Activated CD4-positive, alpha-beta memory T cell treated with anti-CD3 and anti-CD28 coated beads for 36 hours (primary cell): ENCODE measurements around the gene STX16. TPM values are rescaled to one million over a fixed set of nuclear protein-coding genes. Genes with fewer than 3 reads are reported as not detected.

Source experiments
- CTCF ChIA-PET: fragments of 350-600 bp; sonication (Branson Sonifier 250); formaldehyde crosslinking; loops from one replicate; lab custom pipeline; 2021; ENCODE audit warnings: antibody characterized with exemption, inconsistent platforms; lab: Charles Lee
- POLR2A ChIA-PET: fragments of 350-600 bp; sonication (Branson Sonifier 250); formaldehyde crosslinking; loops from one replicate; lab custom pipeline; 2021; ENCODE audit warnings: antibody characterized with exemption; lab: Charles Lee
- DNase-seq: peaks from one replicate; pipeline ENCODE4 v3.0.0-alpha.2; 2020
- H3K27ac Mint-ChIP-seq: one replicate; pipeline ENCODE4 v1.8.0; 2021; ENCODE audit warnings: mixed read lengths
- H3K27me3 Mint-ChIP-seq: one replicate; pipeline ENCODE4 v1.8.0; 2021; ENCODE audit warnings: mixed read lengths
- H3K36me3 Mint-ChIP-seq: one replicate; pipeline ENCODE4 v1.8.0; 2021; ENCODE audit warnings: mixed read lengths
- H3K4me1 Mint-ChIP-seq: one replicate; pipeline ENCODE4 v1.8.0; 2021; ENCODE audit warnings: low read depth, mixed read lengths
- H3K4me3 Mint-ChIP-seq: one replicate; pipeline ENCODE4 v1.8.0; 2021; ENCODE audit warnings: mild to moderate bottlenecking, mixed read lengths
- H3K9me3 Mint-ChIP-seq: one replicate; pipeline ENCODE4 v1.8.0; 2021; ENCODE audit warnings: mixed read lengths
- intact Hi-C: fragments of 100-400 bp; cut with micrococcal nuclease; formaldehyde crosslinking; loops from one replicate; pipeline ENCODE4 v1.15.1; 2023
- total RNA-seq, 2 experiments: library from RNA; stranded (reverse); gene quantifications; one replicate each; pipeline ENCODE4 v1.2.3, GENCODE V29; 2021

Gene STX16
- total RNA-seq, 2 experiments from 2014 or later = 88.7 to 104 TPM

DNA sequence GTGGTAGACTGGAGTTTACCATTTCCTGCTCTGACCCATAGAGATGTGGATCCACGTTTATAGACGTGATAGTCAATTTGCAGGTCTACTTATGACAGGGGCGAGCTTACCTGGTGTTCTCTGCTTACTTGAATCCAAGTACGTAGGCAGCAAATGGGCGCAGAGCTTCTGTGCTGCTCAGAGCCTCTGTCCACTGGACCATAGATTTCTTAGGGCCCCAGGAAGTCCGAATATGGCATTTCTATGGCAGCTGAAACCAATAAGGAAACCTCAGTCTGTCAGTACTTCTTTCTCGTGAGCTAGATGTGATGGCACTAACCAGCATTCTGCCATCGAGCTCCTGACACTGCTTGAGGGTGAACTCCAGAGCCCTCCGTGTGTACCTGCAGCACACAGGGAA lies 22.0 kb downstream of the STX16 start:
- H3K4me3 Mint-ChIP-seq = no peak overlapping the region
- H3K9me3 Mint-ChIP-seq = no peaks in the 10 kb centered on the region
- intact Hi-C loops = no loop called here
- no peak for DNase-seq
- H3K27me3 Mint-ChIP-seq = no peaks in the 10 kb centered on the region
- no peak overlapping the region for H3K27ac Mint-ChIP-seq
- CTCF ChIA-PET = interaction anchor here (0.8 kb wide), 1 partner anchor 22 kb away, joined by 3 read pairs; the partner anchor contains the start of gene STX16
- no peaks in the 10 kb centered on the region for H3K4me1 Mint-ChIP-seq
- H3K36me3 Mint-ChIP-seq = peaks cover 46% of the 10 kb centered on the region
- POLR2A ChIA-PET = no interaction called here

GRCh38 chr20:58675146-58675584 lies 24.1 kb downstream of the STX16 start:
- POLR2A ChIA-PET = no interaction called here
- Mint-ChIP-seq H3K27ac (no peak overlapping the region), H3K9me3 (no peaks in the 10 kb centered on the region), H3K27me3 (no peaks in the 10 kb centered on the region), H3K36me3 (peaks cover 48% of the 10 kb centered on the region), H3K4me1 (no peaks in the 10 kb centered on the region), H3K4me3 (no peak overlapping the region)
- CTCF ChIA-PET = no interaction called here
- DNase-seq = no peak
- intact Hi-C loops = no loop called here

DNA sequence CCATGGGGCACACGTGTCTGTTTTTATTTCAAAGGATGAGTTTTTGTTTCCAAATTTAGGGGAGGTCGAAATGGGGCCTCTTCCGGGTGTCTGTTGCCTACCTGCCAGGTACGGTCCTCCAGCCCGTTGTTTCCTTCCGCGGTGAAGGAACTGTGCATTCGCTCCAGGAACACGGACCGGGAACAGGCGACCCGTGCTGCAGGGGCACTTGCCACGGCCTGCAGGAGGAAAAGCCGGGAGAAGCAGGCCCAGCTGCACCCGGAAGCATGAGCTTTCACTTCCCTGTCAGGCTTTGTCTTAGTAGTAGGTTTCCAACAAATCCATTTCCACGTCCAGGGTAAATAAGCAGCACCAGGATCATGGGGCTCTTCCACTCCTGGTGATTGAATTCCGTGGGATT lies 24.6 kb downstream of the STX16 start:
- H3K27ac Mint-ChIP-seq = no peak overlapping the region
- intact Hi-C loops = no loop called here
- H3K4me1 Mint-ChIP-seq = no peaks in the 10 kb centered on the region
- no peaks in the 10 kb centered on the region for H3K27me3 Mint-ChIP-seq
- no peak overlapping the region for H3K4me3 Mint-ChIP-seq
- ChIA-PET CTCF (no interaction called here), POLR2A (interaction anchor here (0.8 kb wide), 1 partner anchor 19 kb away, joined by 3 read pairs; no protein-coding TSS in a partner anchor)
- peaks cover 49% of the 10 kb centered on the region for H3K36me3 Mint-ChIP-seq
- no peaks in the 10 kb centered on the region for H3K9me3 Mint-ChIP-seq
- DNase-seq = no peak

- intact Hi-C loops = no loop called here
- H3K36me3 Mint-ChIP-seq = peaks cover 51% of the 10 kb centered on the region
- no peak overlapping the region for H3K4me3 Mint-ChIP-seq
- no peaks in the 10 kb centered on the region for H3K9me3 Mint-ChIP-seq
- DNase-seq = no peak
- ChIA-PET POLR2A (interaction anchor here (0.8 kb wide), 1 partner anchor 20 kb away, joined by 3 read pairs; no protein-coding TSS in a partner anchor), CTCF (no interaction called here)
- no peaks in the 10 kb centered on the region for H3K27me3 Mint-ChIP-seq
- no peak overlapping the region for H3K27ac Mint-ChIP-seq
- no peaks in the 10 kb centered on the region for H3K4me1 Mint-ChIP-seq
Observed at GRCh38 chr20:58676161-58676560, 25.1 kb downstream of the STX16 start.

DNA sequence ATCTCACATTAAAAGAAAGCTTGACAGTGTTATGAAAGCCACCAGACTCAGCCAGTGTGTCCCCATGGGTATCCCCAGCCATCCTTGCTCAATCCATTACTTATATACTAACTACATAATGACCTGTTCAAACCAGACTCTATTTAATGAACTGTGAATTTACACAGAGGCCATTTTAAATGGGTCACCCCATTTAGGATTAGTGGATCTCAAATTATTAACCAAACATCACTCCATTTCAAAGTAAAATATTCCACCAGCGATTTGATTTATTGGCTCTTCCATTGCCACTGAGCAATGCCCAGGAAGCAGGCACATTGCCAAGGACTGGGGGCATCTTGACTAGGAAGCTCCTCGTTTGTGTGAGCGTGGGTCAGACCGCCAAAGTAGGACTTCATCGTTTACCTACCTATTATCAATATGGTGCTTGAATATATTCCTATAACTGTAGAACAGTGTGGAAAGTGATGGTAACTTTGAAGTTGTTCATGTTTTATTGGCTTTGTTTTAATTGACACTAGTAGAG lies 26.1 kb downstream of the STX16 start:
- Mint-ChIP-seq H3K27ac (no peak overlapping the region), H3K27me3 (no peaks in the 10 kb centered on the region), H3K4me1 (no peaks in the 10 kb centered on the region), H3K9me3 (no peaks in the 10 kb centered on the region), H3K4me3 (no peak overlapping the region), H3K36me3 (peaks cover 51% of the 10 kb centered on the region)
- no peak for DNase-seq
- intact Hi-C loops = no loop called here
- CTCF ChIA-PET = no interaction called here
- POLR2A ChIA-PET = no interaction called here

DNA sequence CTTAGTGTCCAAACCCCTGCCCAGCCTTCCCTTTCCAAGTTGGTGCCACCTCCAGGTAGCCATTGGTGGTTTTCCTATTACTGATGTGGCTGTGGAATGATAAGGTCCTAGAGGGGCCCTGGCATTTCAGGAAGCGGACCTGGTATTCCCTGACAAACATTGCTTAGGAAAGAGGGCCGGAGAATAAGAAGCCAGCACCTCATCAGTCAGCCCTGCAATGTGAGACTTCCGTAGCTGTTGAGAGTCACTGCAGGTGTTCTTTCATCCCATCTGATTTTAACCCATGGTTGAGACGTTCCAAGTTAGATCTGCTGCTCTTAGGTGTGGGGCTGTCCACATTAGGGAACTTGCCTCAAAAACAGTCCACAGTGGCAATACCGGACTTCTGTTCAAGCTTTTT lies 26.7 kb downstream of the STX16 start:
- intact Hi-C loops = no loop called here
- no peak for DNase-seq
- Mint-ChIP-seq H3K27ac (no peak overlapping the region), H3K4me1 (no peaks in the 10 kb centered on the region), H3K9me3 (no peaks in the 10 kb centered on the region), H3K27me3 (no peaks in the 10 kb centered on the region), H3K36me3 (peaks cover 48% of the 10 kb centered on the region), H3K4me3 (no peak overlapping the region)
- ChIA-PET POLR2A (no interaction called here), CTCF (no interaction called here)

GRCh38 chr20:58678806-58679205 lies 27.7 kb downstream of the STX16 start:
- intact Hi-C loops = no loop called here
- H3K27me3 Mint-ChIP-seq = no peaks in the 10 kb centered on the region
- H3K36me3 Mint-ChIP-seq = peaks cover 43% of the 10 kb centered on the region
- no peak overlapping the region for H3K27ac Mint-ChIP-seq
- H3K9me3 Mint-ChIP-seq = no peaks in the 10 kb centered on the region
- ChIA-PET POLR2A (no interaction called here), CTCF (no interaction called here)
- no peak for DNase-seq
- H3K4me3 Mint-ChIP-seq = no peak overlapping the region
- H3K4me1 Mint-ChIP-seq = no peaks in the 10 kb centered on the region

DNA sequence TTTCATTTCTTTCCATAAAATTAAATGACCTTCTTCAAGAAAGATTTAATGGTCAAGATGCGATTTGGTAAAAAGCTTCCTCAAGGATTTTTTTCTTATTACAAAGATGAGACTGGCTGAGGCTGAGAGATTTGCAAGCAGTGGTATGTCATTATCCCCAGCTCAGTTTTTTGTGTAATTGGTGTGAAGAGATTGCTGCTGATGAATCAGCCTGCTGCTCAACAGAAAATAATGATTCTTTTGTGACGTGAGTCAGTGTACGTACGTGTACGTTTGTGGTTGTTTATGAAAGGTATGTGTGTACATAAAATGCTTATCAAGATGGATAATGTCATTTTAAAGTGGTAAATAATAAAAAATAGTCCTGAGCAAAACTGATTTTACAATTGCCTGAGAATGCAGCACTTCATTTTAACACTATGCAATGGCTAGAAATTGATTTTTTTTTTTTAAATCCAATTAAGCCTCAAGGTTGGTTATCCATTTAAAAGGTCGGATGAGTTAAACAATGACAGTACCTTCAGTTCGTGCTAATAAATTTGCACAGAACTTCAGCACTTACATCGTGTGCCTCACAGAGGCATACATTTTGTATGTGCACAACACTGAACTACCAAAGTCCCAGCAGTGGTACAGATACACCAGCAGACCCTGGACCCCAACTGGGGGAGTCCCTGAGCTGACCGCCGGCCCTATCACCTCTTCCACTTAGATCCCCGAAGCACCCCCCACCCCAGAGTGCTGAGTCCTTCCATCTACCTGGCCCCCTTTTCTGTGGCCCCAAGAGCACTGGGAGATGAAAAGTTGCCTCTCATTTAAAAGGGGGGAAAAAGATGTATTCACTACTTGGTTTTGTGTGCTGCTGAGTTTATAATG lies 31.8 kb downstream of the STX16 start:
- Mint-ChIP-seq H3K4me1 (no peaks in the 10 kb centered on the region), H3K9me3 (no peaks in the 10 kb centered on the region), H3K27ac (no peak overlapping the region), H3K27me3 (no peaks in the 10 kb centered on the region), H3K36me3 (peaks cover 14% of the 10 kb centered on the region), H3K4me3 (no peak overlapping the region)
- intact Hi-C loops = no loop called here
- POLR2A ChIA-PET = no interaction called here
- CTCF ChIA-PET = interaction anchor here (1.2 kb wide), 1 partner anchor 11 kb away, joined by 3 read pairs; no protein-coding TSS in a partner anchor
- DNase-seq = no peak

GRCh38 chr20:58684291-58684690 lies 33.2 kb downstream of the STX16 start:
- CTCF ChIA-PET = no interaction called here
- Mint-ChIP-seq H3K4me3 (no peak overlapping the region), H3K27ac (no peak overlapping the region), H3K27me3 (no peaks in the 10 kb centered on the region), H3K9me3 (no peaks in the 10 kb centered on the region), H3K4me1 (no peaks in the 10 kb centered on the region), H3K36me3 (peaks cover 13% of the 10 kb centered on the region)
- intact Hi-C loops = no loop called here
- no peak for DNase-seq
- POLR2A ChIA-PET = no interaction called here

DNA sequence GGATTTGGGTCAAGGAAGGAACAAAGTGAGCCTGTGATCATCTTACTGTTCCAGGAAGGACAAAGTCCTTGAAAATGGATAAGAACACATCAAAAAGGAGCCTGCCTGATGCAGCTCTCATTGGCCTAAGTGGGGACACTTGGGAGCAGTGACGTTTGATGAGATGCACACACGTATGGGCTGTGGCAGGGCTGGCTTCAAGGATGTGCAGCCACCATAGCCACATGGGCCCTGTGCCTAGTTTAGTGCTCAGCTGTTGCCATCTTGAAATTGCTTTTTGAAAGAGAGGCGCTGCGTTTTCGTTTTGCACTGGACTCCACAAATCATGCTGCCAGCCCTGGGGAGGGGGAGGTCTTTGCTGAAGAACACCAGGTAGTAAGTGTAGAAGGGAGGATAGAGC lies 34.9 kb downstream of the STX16 start:
- no peak for DNase-seq
- Mint-ChIP-seq H3K36me3 (peaks cover 2% of the 10 kb centered on the region), H3K27ac (no peak overlapping the region), H3K4me1 (peaks cover 5% of the 10 kb centered on the region), H3K9me3 (no peaks in the 10 kb centered on the region), H3K4me3 (no peak overlapping the region), H3K27me3 (no peaks in the 10 kb centered on the region)
- intact Hi-C loops = no loop called here
- CTCF ChIA-PET = no interaction called here
- POLR2A ChIA-PET = no interaction called here

- H3K9me3 Mint-ChIP-seq = no peaks in the 10 kb centered on the region
- ChIA-PET CTCF (no interaction called here), POLR2A (no interaction called here)
- intact Hi-C loops = no loop called here
- H3K4me1 Mint-ChIP-seq = peaks cover 7% of the 10 kb centered on the region
- H3K4me3 Mint-ChIP-seq = no peak overlapping the region
- DNase-seq = no peak
- H3K27me3 Mint-ChIP-seq = no peaks in the 10 kb centered on the region
- H3K27ac Mint-ChIP-seq = no peak overlapping the region
- H3K36me3 Mint-ChIP-seq = peaks cover 2% of the 10 kb centered on the region
Observed at GRCh38 chr20:58688414-58688813, 37.3 kb downstream of the STX16 start.

DNA sequence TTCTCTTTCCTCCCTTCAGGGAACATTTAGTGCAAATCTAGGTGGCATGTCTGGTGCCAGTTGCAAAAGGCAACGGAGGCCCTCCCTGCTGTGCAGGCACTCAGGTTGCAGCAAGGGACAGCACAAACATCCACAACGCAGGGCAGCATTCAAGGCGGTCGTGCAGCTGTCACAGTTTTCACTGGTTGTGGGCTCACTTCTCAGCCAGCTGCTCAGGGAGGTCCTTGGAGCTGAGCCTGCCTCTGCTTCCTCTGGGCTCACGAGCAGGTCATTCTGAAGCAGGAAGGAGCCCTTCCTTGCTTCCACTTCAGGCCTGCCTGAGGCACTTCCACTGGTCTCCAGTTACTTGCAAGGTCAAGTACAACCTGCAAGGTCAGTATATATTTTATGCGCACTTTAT lies 37.8 kb downstream of the STX16 start:
- no peaks in the 10 kb centered on the region for H3K9me3 Mint-ChIP-seq
- H3K27me3 Mint-ChIP-seq = no peaks in the 10 kb centered on the region
- H3K4me1 Mint-ChIP-seq = peaks cover 11% of the 10 kb centered on the region
- CTCF ChIA-PET = no interaction called here
- DNase-seq = no peak
- H3K4me3 Mint-ChIP-seq = no peak overlapping the region
- peaks cover 2% of the 10 kb centered on the region for H3K36me3 Mint-ChIP-seq
- no peak overlapping the region for H3K27ac Mint-ChIP-seq
- POLR2A ChIA-PET = no interaction called here
- intact Hi-C loops = no loop called here
